Stomach (tissue), 9 donors: ENCODE results near the gene PAK6. TPM values are rescaled to one million over a fixed set of nuclear protein-coding genes. Genes with fewer than 3 reads are reported as not detected.

Experiments
- DNase-seq, 2 donors: peaks; one replicate each; pipeline versions ENCODE4 v3.0.0 to v3.0.0-alpha.2; 2013 to 2019
- H3K27ac ChIP-seq, 5 donors: fragments of 200-600 bp in 4 of 5; sonication (generic) in 4 of 5; one replicate each; pipeline ENCODE4 v1.5.1; 2013 to 2019; ENCODE audit warnings: mild to moderate bottlenecking in 1 of 5, moderate library complexity in 1 of 5
- H3K27me3 ChIP-seq, 3 donors: fragments of 200-600 bp; sonication (generic); one replicate each; pipeline ENCODE4 v1.5.1; 2017 to 2019; ENCODE audit warnings: mixed run types in 1 of 3
- H3K36me3 ChIP-seq, 4 donors: fragments of 200-600 bp; sonication (generic); 1 replicate in 3 of 4; 2 replicates in 1 of 4; pipeline ENCODE4 v1.5.1; 2016 to 2019
- H3K4me1 ChIP-seq, 4 donors: fragments of 200-600 bp; sonication (generic); one replicate each; pipeline ENCODE4 v1.5.1; 2016 to 2019
- H3K4me3 ChIP-seq, 4 donors: fragments of 200-600 bp; sonication (generic) in 3 of 4; one replicate each; pipeline ENCODE4 v1.5.1; 2016 to 2019; ENCODE audit warnings: mild to moderate bottlenecking in 1 of 4
- H3K9me3 ChIP-seq, 4 donors: fragments of 200-600 bp; sonication (generic); one replicate each; pipeline ENCODE4 v1.5.1; 2016 to 2019
- CTCF ChIP-seq, 7 experiments: fragments of 450-650 bp in 4 of 7; fragments of 200-600 bp in 3 of 7; sonication (generic) in 3 of 7; IDR thresholded peaks; one replicate each; pipeline ENCODE4 v1.5.1; 2016 to 2019; ENCODE audit warnings: antibody characterized with exemption in 7 of 7, control low read depth in 2 of 7, mild to moderate bottlenecking in 1 of 7
- EP300 ChIP-seq: sonication (generic); formaldehyde crosslinking; IDR thresholded peaks from one replicate; pipeline ENCODE4 v1.6.1; 2017; ENCODE audit warnings: antibody characterized with exemption
- POLR2A ChIP-seq, 4 donors: fragments of 450-650 bp; IDR thresholded peaks; one replicate each; pipeline ENCODE4 v1.6.1; 2016; ENCODE audit warnings: antibody characterized with exemption in 4 of 4, control low read depth in 2 of 4, mild to moderate bottlenecking in 1 of 4, moderate library complexity in 1 of 4
- POLR2AphosphoS5 ChIP-seq, 3 donors: sonication (generic); formaldehyde crosslinking; IDR thresholded peaks; one replicate each; pipeline ENCODE4 v1.6.1; 2016; ENCODE audit warnings: antibody characterized with exemption in 3 of 3
- WGBS, 5 donors: extraction: QIAGEN DNeasy Blood & Tissue Kit in 3 of 5; methylation state at CpG; one replicate each; pipeline versions ENCODE4 v1.1.5 to v1.1.7; 2013 to 2018; 5-methylcytosine and 5-hydroxymethylcytosine counted together
- intact Hi-C: fragments of 100-400 bp; cut with DNase I; formaldehyde crosslinking; loops from one replicate; pipeline ENCODE4 v1.15.1; 2023; ENCODE audit warnings: low total_unique reads
- polyA plus RNA-seq, 3 donors: library from polyadenylated mRNA; stranded (reverse); fragments of 200-250 nt; gene quantifications; one replicate each; pipeline ENCODE4 v1.2.3, GENCODE V29; 2013
- total RNA-seq, 5 donors: library from RNA; depleted of rRNA; stranded (reverse); fragments of >200 nt; gene quantifications; one replicate each; pipeline versions ENCODE4 v1.1.0 to v1.2.3, GENCODE V29; 2014 to 2016
- donor health status: healthy with polysubstance abuse.
- donor health status: Bipolar disorder and iron deficiency.
- donor health status: healthy.

The PAK6 gene
- total and polyA plus RNA-seq, 8 donors = under 0.01 to 91.9 (median 6.2) TPM

- intact Hi-C loops = no loop called here
- TF ChIP-seq CTCF (IDR thresholded peaks at IDR 0.05) = no peak
- TF ChIP-seq EP300 = no peak
- TF ChIP-seq POLR2AphosphoS5 (IDR thresholded peaks at IDR 0.05) = no peak
- TF ChIP-seq POLR2A (IDR thresholded peaks at IDR 0.05) = no peak
- H3K27me3 ChIP-seq = no peaks in the 10 kb centered on the region
- peak overlapping the region; percentile 67 to 92 (median 85) for H3K27ac ChIP-seq
- DNase-seq = peak in 1 of 2 donors; percentile 78
- no peaks in the 10 kb centered on the region for H3K36me3 ChIP-seq
- whole genome bisulfite sequencing, 5 donors = 1 to 5% (median 2%) methylated on average over 4 to 101 of the region's 101 CpGs
- peaks cover 10 to 63% (median 41%) of the 10 kb centered on the region in 4 donors for H3K4me1 ChIP-seq
- peak overlapping the region; percentile 85 to 91 (median 86) for H3K4me3 ChIP-seq
- H3K9me3 ChIP-seq = no peaks in the 10 kb centered on the region
Measured at GRCh38 chr15:40323953-40324937, 85.4 kb downstream of the PAK6 start.

DNA sequence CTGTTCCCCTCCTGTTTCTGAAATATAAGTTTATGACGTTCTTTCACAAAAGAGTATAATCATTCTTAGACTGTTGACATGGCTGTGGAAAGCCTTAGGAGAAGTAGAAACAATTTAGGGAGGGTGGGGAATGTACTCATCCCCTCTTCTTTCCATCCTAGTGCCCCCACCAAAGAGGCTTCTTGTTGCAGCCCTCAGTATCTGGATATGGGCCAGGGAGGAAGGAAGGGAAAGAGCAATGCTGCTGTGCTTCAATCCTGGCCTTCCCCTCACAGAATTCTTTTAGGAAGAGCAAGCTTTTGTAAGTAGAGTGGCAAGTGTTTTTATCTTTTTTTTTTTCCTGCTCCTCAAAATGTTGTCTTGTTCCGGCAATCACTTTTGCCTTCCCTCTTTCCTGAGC lies 86.3 kb downstream of the PAK6 start:
- intact Hi-C loops = no loop called here
- 57 to 82% (median 67%) methylated on average over 2 of the region's 2 CpGs for WGBS, 5 donors
- peak overlapping the region in 3 of 5 donors; percentile 85 to 92 (median 90) for H3K27ac ChIP-seq

DNA sequence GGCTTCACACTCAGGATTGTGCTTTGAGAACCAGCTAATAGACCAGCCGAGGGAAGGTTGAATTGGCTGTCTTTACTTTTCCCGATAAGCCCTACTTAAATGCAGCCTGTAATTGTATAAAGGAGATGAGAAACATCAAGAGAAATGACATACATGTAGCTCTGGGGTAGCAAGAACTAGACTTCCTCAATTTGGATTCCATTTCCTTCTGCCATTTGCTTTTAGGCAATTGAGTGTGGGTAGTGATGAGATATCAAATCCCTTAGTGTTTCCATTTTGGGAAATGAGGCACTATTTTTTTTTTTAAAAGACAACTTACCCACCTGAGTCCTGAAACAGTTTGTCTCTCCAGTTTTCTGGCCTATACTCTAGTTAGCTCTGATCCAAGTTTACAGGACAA lies 86.8 kb downstream of the PAK6 start:
- peak overlapping the region in 3 of 5 donors; percentile 85 to 92 (median 90) for H3K27ac ChIP-seq
- 82 to 96% (median 92%) methylated on average over 2 of the region's 2 CpGs for WGBS, 5 donors

More for the DNA sequence above, 86.3 kb downstream of the PAK6 start:
- H3K27me3 ChIP-seq = no peaks in the 10 kb centered on the region
- peak in 1 of 2 donors; percentile 54 for DNase-seq
- no peaks in the 10 kb centered on the region for H3K9me3 ChIP-seq
- no peaks in the 10 kb centered on the region for H3K36me3 ChIP-seq
- peaks cover 10 to 72% (median 46%) of the 10 kb centered on the region in 4 donors for H3K4me1 ChIP-seq
- TF ChIP-seq CTCF (IDR thresholded peaks at IDR 0.05) (no peak), POLR2A (IDR thresholded peaks at IDR 0.05) (no peak), EP300 (no peak), POLR2AphosphoS5 (IDR thresholded peaks at IDR 0.05) (no peak)
- H3K4me3 ChIP-seq = peak overlapping the region; percentile 85 to 91 (median 86)

More for the DNA sequence above, 86.8 kb downstream of the PAK6 start:
- Histone ChIP-seq H3K27me3 (no peaks in the 10 kb centered on the region), H3K4me3 (peak overlapping the region in 3 of 4 donors; percentile 85 to 91 (median 88)), H3K36me3 (no peaks in the 10 kb centered on the region), H3K9me3 (no peaks in the 10 kb centered on the region), H3K4me1 (peaks cover 11 to 76% (median 46%) of the 10 kb centered on the region in 4 donors)
- no peak for DNase-seq
- TF ChIP-seq POLR2AphosphoS5 (IDR thresholded peaks at IDR 0.05) (no peak), CTCF (IDR thresholded peaks at IDR 0.05) (no peak), EP300 (no peak), POLR2A (IDR thresholded peaks at IDR 0.05) (no peak)
- intact Hi-C loops = no loop called here

Other genes with a start within 250 kb of the PAK6 start
- gene SRP14, start 199.9 kb upstream of the PAK6 start, total RNA-seq = 100 to 1,000 TPM in 3 of 5 donors, 10 to 100 TPM in 2; 72.4 to 350 (median 168) TPM
- 100 to 1,000 TPM; 369 to 411 (median 382) TPM for gene SRP14, start 199.9 kb upstream of the PAK6 start, polyA plus RNA-seq
- gene BMF, start 130.2 kb upstream of the PAK6 start, total RNA-seq = 10 to 100 TPM in 3 of 5 donors, 1 to 10 TPM in 2; 2.2 to 11.7 (median 10.7) TPM
- 1 to 10 TPM; 3.8 to 6.5 (median 5.1) TPM for gene BMF, start 130.2 kb upstream of the PAK6 start, polyA plus RNA-seq
- 10 to 100 TPM in 1 of 5 donors, 1 to 10 TPM in 4; 1.8 to 25.0 (median 4.6) TPM for gene BUB1B, start 78.0 kb upstream of the PAK6 start, total RNA-seq
- 1 to 10 TPM; 1.6 to 5.6 (median 2.6) TPM for gene BUB1B, start 78.0 kb upstream of the PAK6 start, polyA plus RNA-seq
- under 1 TPM in 1 of 5 donors, not detected in 4; 0.37 TPM for gene ANKRD63, start 44.0 kb downstream of the PAK6 start, total RNA-seq
- not detected for gene ANKRD63, start 44.0 kb downstream of the PAK6 start, polyA plus RNA-seq
- gene PLCB2, start 68.9 kb downstream of the PAK6 start, total RNA-seq = 10 to 100 TPM in 3 of 5 donors, 1 to 10 TPM in 2; 3.5 to 12.5 (median 11.7) TPM
- 1 to 10 TPM; 5.3 to 5.6 (median 5.4) TPM for gene PLCB2, start 68.9 kb downstream of the PAK6 start, polyA plus RNA-seq
- 10 to 100 TPM; 16.4 to 65.2 (median 21.6) TPM for gene INAFM2, start 84.6 kb downstream of the PAK6 start, total RNA-seq
- gene INAFM2, start 84.6 kb downstream of the PAK6 start, polyA plus RNA-seq = 10 to 100 TPM in 1 of 3 donors, 1 to 10 TPM in 2; 3.4 to 20.5 (median 8.8) TPM
- 10 to 100 TPM in 4 of 5 donors, under 1 TPM in 1; 0.58 to 39.3 (median 21.1) TPM for gene CCDC9B, start 101.9 kb downstream of the PAK6 start, total RNA-seq
- 1 to 10 TPM; 2.9 to 9.7 (median 8.2) TPM for gene CCDC9B, start 101.9 kb downstream of the PAK6 start, polyA plus RNA-seq
- 1,000 to 10,000 TPM in 1 of 5 donors, 10 to 100 TPM in 2, 1 to 10 TPM in 1, not detected in 1; 4.7 to 1,748 (median 37.2) TPM for gene PHGR1, start 112.0 kb downstream of the PAK6 start, total RNA-seq
- 1,000 to 10,000 TPM in 1 of 3 donors, 100 to 1,000 TPM in 2; 132 to 2,907 (median 156) TPM for gene PHGR1, start 112.0 kb downstream of the PAK6 start, polyA plus RNA-seq
- 10 to 100 TPM in 1 of 5 donors, under 1 TPM in 3, not detected in 1; 0.29 to 10.1 (median 0.48) TPM for gene DISP2, start 119.2 kb downstream of the PAK6 start, total RNA-seq
- gene DISP2, start 119.2 kb downstream of the PAK6 start, polyA plus RNA-seq = 1 to 10 TPM in 1 of 3 donors, under 1 TPM in 2; 0.15 to 1.7 (median 0.93) TPM
- gene KNSTRN, start 143.7 kb downstream of the PAK6 start, total RNA-seq = 10 to 100 TPM in 3 of 5 donors, 1 to 10 TPM in 2; 4.0 to 15.6 (median 10.7) TPM
- gene KNSTRN, start 143.7 kb downstream of the PAK6 start, polyA plus RNA-seq = 10 to 100 TPM; 13.9 to 16.3 (median 16.0) TPM
- 10 to 100 TPM; 40.9 to 78.1 (median 50.0) TPM for gene IVD, start 166.7 kb downstream of the PAK6 start, total RNA-seq
- gene IVD, start 166.7 kb downstream of the PAK6 start, polyA plus RNA-seq = 10 to 100 TPM; 26.7 to 45.1 (median 34.8) TPM
- 10 to 100 TPM in 4 of 5 donors, 1 to 10 TPM in 1; 5.3 to 35.9 (median 16.7) TPM for gene BAHD1, start 201.9 kb downstream of the PAK6 start, total RNA-seq
- gene BAHD1, start 201.9 kb downstream of the PAK6 start, polyA plus RNA-seq = 1 to 10 TPM; 7.3 to 8.7 (median 7.5) TPM
- 10 to 100 TPM in 2 of 5 donors, 1 to 10 TPM in 3; 2.5 to 14.6 (median 5.4) TPM for gene CHST14, start 231.9 kb downstream of the PAK6 start, total RNA-seq
- gene CHST14, start 231.9 kb downstream of the PAK6 start, polyA plus RNA-seq = 1 to 10 TPM in 2 of 3 donors, under 1 TPM in 1; 0.92 to 7.4 (median 2.7) TPM